HFF-Myc (cell line): ENCODE measurements around the gene NASP.

Source experiments
- DNase-seq: peaks from one replicate; pipeline ENCODE4 v3.0.0-alpha.2; 2011; ENCODE audit warnings: low read depth; ENCODE audit errors: extremely low read depth
- H3K4me3 ChIP-seq: replicated peaks from 2 replicates; pipeline ENCODE4 v1.5.1; 2011; ENCODE audit warnings: low read depth, mild to moderate bottlenecking, control low read depth, low read length
- TF ChIP-seq, protein P1 (sequence below): IDR thresholded peaks from 2 replicates; pipeline ENCODE4 v1.5.1; 2012; ENCODE audit warnings: mild to moderate bottlenecking, low read depth, low read length, control low read depth; ENCODE audit errors: missing control alignments

NASP gene

DNA sequence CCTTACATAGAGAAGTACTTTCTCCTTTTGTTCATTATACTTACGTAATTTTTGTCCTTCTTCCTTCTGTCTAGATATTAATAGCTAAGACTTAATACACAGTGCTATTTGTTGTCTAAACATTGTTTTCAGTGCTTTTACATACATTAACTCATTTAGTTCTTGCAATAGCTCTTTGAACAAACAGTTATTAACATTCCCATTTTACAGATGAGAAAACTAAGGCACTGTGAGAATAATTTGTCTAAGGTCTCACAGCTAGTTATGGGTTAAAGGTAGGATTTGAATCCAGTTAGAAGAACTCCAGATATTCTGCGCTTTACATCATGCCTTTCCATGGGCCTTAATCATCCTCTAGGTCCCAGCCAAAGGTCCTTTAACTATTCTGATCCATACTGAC is 20.4 kb downstream of the NASP start:
- TF ChIP-seq, protein P1, sequence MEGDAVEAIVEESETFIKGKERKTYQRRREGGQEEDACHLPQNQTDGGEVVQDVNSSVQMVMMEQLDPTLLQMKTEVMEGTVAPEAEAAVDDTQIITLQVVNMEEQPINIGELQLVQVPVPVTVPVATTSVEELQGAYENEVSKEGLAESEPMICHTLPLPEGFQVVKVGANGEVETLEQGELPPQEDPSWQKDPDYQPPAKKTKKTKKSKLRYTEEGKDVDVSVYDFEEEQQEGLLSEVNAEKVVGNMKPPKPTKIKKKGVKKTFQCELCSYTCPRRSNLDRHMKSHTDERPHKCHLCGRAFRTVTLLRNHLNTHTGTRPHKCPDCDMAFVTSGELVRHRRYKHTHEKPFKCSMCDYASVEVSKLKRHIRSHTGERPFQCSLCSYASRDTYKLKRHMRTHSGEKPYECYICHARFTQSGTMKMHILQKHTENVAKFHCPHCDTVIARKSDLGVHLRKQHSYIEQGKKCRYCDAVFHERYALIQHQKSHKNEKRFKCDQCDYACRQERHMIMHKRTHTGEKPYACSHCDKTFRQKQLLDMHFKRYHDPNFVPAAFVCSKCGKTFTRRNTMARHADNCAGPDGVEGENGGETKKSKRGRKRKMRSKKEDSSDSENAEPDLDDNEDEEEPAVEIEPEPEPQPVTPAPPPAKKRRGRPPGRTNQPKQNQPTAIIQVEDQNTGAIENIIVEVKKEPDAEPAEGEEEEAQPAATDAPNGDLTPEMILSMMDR = no peak
- no peak overlapping the region for H3K4me3 ChIP-seq
- DNase-seq = no peak

DNA sequence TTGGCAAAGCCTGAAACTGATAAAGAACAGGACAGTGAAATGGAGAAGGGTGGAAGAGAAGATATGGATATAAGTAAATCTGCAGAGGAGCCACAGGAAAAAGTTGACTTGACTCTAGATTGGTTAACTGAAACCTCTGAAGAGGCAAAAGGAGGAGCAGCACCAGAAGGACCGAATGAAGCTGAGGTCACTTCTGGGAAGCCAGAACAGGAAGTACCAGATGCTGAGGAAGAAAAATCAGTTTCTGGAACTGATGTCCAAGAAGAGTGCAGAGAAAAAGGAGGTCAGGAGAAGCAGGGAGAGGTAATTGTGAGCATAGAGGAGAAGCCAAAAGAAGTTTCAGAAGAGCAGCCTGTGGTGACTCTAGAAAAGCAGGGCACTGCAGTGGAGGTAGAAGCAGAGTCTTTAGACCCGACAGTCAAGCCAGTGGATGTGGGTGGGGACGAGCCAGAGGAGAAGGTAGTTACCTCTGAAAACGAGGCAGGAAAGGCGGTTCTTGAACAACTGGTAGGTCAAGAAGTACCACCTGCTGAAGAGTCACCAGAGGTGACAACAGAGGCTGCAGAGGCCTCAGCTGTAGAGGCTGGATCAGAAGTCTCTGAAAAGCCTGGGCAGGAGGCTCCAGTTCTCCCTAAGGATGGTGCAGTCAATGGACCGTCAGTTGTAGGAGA is 23.7 kb downstream of the NASP start:
- TF ChIP-seq, protein P1 = no peak
- DNase-seq = no peak
- no peak overlapping the region for H3K4me3 ChIP-seq

DNA sequence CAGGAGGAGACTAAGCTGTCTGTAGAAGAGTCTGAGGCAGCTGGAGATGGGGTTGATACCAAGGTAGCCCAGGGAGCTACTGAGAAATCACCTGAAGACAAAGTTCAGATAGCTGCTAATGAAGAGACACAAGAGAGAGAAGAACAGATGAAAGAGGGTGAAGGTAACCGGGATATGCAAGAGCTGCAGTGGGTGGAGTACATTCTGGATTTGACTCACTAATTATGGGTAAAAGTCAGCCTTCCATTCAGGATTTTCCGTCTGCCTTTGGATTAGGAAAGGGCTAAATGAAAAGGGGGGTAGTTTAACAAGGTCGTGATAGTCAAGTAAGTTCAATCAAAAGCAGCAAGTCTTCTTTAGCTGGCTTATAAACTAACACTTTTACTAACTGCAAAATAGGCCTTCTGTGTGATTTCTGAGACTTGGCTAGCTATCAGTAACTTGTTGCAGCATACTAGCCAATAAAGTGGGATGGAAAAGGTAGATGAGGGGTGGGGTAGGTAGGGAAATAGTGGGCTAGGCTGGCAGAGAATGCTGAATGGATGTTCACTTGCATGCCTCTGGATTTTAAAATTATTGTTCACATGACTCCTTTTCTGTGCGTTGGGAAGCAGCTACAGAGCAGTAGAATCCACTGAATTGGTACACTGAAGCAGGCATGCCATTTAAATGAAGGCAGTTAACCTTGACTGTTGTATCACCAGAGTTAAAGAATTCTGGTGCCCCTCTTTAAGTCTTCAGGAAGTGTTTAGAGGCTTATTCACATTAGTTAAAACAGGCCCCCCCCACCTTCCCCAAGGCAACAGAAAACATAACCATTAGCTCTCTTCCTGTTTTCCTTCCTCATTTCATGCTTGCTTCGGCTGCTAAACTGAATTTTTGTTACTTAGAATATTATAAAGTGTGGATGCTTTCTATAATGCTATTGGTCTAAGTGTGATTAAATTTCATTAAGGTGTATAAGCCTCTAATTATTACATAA is 24.6 kb downstream of the NASP start:
- no peak for DNase-seq
- H3K4me3 ChIP-seq = no peak overlapping the region
- TF ChIP-seq, protein P1 = no peak

DNA sequence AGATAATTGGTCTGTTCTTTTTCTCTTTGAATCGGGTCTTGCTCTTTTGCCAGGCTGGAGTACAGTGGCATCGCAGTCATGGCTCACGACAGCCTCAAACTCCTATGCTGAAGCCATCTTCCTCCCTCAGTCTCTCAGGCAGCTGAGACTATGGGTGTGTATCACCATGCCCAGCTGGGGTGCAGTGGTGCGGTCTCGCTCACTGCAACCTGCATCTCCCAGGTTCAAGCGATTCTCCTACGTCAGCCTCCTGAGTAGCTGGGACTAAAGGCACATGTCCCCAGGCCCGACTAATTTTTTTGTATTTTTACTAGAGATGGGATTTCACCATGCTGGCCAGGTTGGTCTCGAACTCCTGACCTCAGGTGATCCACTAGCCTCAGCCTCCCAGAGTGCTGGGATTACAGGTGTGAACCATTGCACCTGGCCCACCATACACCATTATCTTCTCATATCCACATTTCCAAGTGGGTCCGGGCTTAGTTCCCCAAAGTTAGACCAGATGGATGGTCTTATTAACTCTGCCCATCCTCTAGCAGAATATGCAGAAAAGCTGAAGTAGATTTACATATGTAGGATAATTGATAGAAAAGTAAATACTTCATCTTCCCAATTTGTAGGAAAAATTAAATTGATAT is 26.9 kb downstream of the NASP start:
- H3K4me3 ChIP-seq = no peak overlapping the region
- TF ChIP-seq, protein P1 = no peak
- DNase-seq = no peak

DNA sequence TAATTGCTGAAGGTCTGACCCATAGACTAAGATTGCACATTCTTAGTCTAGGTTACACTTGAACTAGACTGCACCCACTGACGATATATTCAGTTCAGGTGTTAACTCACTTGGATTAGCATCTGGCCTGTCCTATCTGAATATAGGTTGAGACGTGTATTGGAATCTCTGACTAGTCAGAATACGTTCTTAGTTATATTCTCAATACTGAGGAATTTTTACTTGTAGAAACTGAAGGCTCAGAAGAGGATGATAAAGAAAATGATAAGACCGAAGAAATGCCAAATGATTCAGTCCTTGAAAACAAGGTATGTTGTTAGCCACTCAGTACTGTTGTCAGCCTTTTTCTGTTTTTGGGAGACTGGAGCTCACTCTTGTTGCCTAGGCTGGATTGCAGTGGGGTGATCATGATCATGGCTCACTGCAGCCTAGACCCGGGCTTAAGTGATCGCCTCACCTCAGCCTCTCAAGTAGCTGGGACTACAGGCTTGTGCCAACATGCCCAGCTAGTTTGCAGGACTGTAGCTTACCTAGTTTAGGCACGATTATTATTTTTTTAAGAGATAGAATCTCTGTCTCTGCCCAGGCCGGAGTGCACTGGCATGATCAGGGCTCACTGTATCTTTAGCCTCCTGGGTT is 29.2 kb downstream of the NASP start:
- TF ChIP-seq, protein P1 = no peak
- no peak overlapping the region for H3K4me3 ChIP-seq
- no peak for DNase-seq

DNA sequence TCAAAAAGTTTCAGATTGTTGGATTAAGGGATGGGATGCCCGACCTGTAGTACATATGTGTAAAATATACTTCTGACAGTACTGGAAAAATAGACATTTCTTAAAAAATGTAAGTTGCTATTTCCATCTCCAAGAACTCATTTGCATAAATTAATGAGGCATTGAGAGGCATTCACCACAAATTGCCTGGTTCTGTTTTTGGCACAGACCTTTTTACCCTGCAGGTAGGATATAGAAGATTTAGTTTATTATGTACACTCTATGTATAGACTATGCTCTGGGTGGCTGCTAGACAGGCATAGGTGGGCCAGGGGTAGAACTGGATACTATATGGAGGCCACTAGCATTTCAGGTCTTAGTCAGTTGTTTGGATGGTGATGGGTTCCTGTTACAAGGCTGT is 32.0 kb downstream of the NASP start:
- no peak for DNase-seq
- no peak overlapping the region for H3K4me3 ChIP-seq
- TF ChIP-seq, protein P1 = no peak
